ENCODE measurements around the gene RAD23B. TPM values are rescaled to one million over a fixed set of nuclear protein-coding genes. Genes with fewer than 3 reads are reported as not detected.

The RAD23B gene
- total RNA-seq, 1 donor from 2014 or later = 104 TPM

- intact Hi-C loops (cut with micrococcal nuclease) = no loop called here
- DNase-seq = no peak
- no peak for ATAC-seq
Measured at GRCh38 chr9:107323836-107324585, 40.9 kb downstream of the RAD23B start.

- ATAC-seq (no peak), DNase-seq (no peak)
- intact Hi-C loops (cut with micrococcal nuclease) = no loop called here
Measured at GRCh38 chr9:107325842-107326241, 42.8 kb downstream of the RAD23B start.

GRCh38 chr9:107328510-107328909 is 45.4 kb downstream of the RAD23B start:
- no peak for DNase-seq
- intact Hi-C loops (cut with micrococcal nuclease) = no loop called here
- ATAC-seq = no peak

- DNase-seq = no peak
- intact Hi-C loops (cut with micrococcal nuclease) = loop anchor here (10.0 kb wide), 1 partner anchor 86 kb away; no protein-coding TSS in a partner anchor
- ATAC-seq = no peak
Measured at GRCh38 chr9:107330420-107330819, 47.3 kb downstream of the RAD23B start.

- ATAC-seq = peak; percentile 24
- DNase-seq = no peak
- intact Hi-C loops (cut with micrococcal nuclease) = loop anchor here (10.0 kb wide), 1 partner anchor 88 kb away; no protein-coding TSS in a partner anchor
Measured at GRCh38 chr9:107332883-107333282, 49.8 kb downstream of the RAD23B start.

GRCh38 chr9:107333363-107333762 is 50.3 kb downstream of the RAD23B start:
- intact Hi-C loops (cut with micrococcal nuclease) = loop anchor here (10.0 kb wide), 1 partner anchor 89 kb away; no protein-coding TSS in a partner anchor
- DNase-seq (no peak), ATAC-seq (no peak)

GRCh38 chr9:107334103-107334776 is 51.2 kb downstream of the RAD23B start:
- intact Hi-C loops (cut with micrococcal nuclease) = loop anchor here (10.0 kb wide), 1 partner anchor 89 kb away; no protein-coding TSS in a partner anchor
- ATAC-seq (no peak), DNase-seq (no peak)

- intact Hi-C loops (cut with micrococcal nuclease) = loop anchor here (10.0 kb wide), 1 partner anchor 91 kb away; no protein-coding TSS in a partner anchor
- ATAC-seq (no peak), DNase-seq (no peak)
Measured at GRCh38 chr9:107335331-107335730, 52.3 kb downstream of the RAD23B start.

- DNase-seq (peak; percentile 48), ATAC-seq (peak; percentile 48)
- intact Hi-C loops (cut with micrococcal nuclease) = loop anchor here (10.0 kb wide), 1 partner anchor 92 kb away; no protein-coding TSS in a partner anchor
Measured at GRCh38 chr9:107336718-107337360, 53.8 kb downstream of the RAD23B start.

GRCh38 chr9:107337676-107338590 is 54.9 kb downstream of the RAD23B start:
- intact Hi-C loops (cut with micrococcal nuclease) = loop anchor here (10.0 kb wide), 1 partner anchor 93 kb away; no protein-coding TSS in a partner anchor
- ATAC-seq = peak; percentile 24
- DNase-seq = no peak

- ATAC-seq = peak; percentile 32
- no peak for DNase-seq
- intact Hi-C loops (cut with micrococcal nuclease) = loop anchor here (10.0 kb wide), 1 partner anchor 94 kb away; no protein-coding TSS in a partner anchor
Measured at GRCh38 chr9:107338911-107339659, 56.0 kb downstream of the RAD23B start.

- intact Hi-C loops (cut with micrococcal nuclease) = no loop called here
- ATAC-seq (peak; percentile 63), DNase-seq (peak; percentile 87)
Measured at GRCh38 chr9:107340920-107341632, 58.0 kb downstream of the RAD23B start.

GRCh38 chr9:107342476-107343161 is 59.5 kb downstream of the RAD23B start:
- no peak for DNase-seq
- intact Hi-C loops (cut with micrococcal nuclease) = no loop called here
- ATAC-seq = no peak

GRCh38 chr9:107345327-107345726 is 62.2 kb downstream of the RAD23B start:
- intact Hi-C loops (cut with micrococcal nuclease) = no loop called here
- DNase-seq = no peak
- ATAC-seq = peak; percentile 64

GRCh38 chr9:107348836-107349235 is 65.8 kb downstream of the RAD23B start:
- no peak for ATAC-seq
- intact Hi-C loops (cut with micrococcal nuclease) = no loop called here
- DNase-seq = no peak

GRCh38 chr9:107350443-107350842 is 67.4 kb downstream of the RAD23B start:
- ATAC-seq (no peak), DNase-seq (no peak)
- intact Hi-C loops (cut with micrococcal nuclease) = no loop called here

Measured in left ventricle myocardium superior (tissue), 1 donor.